ENCODE results near the gene ZACN.
A peak's percentile ranks its signal among the peaks of the same experiment; 100 is the strongest.

The ZACN gene

DNA sequence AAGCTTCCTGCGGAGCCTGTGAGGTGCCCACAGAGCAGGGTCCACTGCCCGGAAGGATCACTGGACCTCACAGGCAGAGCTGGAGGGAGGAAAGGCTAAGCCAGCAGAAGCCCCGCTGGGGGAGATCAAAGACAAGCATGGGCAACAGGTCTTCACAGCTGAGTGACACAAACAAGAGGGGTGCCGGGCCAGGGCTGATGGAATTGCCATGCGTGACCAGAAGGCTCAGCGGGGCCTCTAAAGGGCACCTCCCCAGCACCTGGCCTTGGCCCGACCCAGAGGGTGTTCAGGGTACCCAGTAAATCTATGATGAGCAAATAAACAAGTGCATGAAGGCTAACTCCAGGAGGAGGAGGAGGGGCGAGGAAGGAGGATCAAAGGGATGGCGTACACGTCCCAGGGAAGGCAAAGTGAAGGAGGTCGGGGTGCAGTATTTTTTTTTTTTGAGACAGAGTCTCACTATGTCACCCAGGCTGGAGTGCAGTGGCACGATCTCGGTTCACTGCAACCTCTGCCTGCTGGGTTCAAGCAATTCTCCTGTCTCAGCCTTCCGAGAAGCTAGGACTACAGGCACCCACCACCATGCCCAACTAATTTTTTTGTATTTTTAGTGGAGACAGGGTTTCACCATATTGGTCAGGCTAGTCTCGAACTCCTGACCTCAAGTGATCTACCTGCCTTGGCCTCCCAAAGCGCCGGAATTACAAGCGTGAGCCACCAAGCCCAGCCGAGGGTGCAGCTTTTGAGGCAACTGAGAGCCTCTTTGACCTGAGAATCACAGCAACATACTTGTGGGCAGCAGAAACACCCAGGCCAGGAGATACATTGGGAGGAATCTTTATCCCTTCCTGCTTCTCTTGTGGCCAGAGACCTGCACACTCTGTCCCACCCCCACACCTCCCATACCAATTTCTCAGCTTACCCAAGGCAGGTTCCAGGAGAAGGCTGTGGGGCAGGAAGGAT, 40.7 kb downstream of the ZACN start:
- DNase-seq (ENCODE audit: low spot score), result no peak
- TF ChIP-seq, protein P1, sequence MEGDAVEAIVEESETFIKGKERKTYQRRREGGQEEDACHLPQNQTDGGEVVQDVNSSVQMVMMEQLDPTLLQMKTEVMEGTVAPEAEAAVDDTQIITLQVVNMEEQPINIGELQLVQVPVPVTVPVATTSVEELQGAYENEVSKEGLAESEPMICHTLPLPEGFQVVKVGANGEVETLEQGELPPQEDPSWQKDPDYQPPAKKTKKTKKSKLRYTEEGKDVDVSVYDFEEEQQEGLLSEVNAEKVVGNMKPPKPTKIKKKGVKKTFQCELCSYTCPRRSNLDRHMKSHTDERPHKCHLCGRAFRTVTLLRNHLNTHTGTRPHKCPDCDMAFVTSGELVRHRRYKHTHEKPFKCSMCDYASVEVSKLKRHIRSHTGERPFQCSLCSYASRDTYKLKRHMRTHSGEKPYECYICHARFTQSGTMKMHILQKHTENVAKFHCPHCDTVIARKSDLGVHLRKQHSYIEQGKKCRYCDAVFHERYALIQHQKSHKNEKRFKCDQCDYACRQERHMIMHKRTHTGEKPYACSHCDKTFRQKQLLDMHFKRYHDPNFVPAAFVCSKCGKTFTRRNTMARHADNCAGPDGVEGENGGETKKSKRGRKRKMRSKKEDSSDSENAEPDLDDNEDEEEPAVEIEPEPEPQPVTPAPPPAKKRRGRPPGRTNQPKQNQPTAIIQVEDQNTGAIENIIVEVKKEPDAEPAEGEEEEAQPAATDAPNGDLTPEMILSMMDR (IDR thresholded peaks at IDR 0.05; ENCODE audit: extremely low read depth, missing control alignments), result no peak

GRCh38 chr17:76120658-76121008, 41.7 kb downstream of the ZACN start:
- TF ChIP-seq, protein P1 (IDR thresholded peaks at IDR 0.05; ENCODE audit: extremely low read depth, missing control alignments), result no peak
- DNase-seq (ENCODE audit: low spot score), result no peak

GRCh38 chr17:76121932-76122430, 43.0 kb downstream of the ZACN start:
- peak; percentile 73 for DNase-seq (ENCODE audit: low spot score)
- TF ChIP-seq, protein P1 (IDR thresholded peaks at IDR 0.05; ENCODE audit: extremely low read depth, missing control alignments), result no peak

GRCh38 chr17:76122431-76123190, 43.6 kb downstream of the ZACN start:
- TF ChIP-seq, protein P1 (IDR thresholded peaks at IDR 0.05; ENCODE audit: extremely low read depth, missing control alignments), result no peak
- peak; percentile 44 for DNase-seq (ENCODE audit: low spot score)

DNA sequence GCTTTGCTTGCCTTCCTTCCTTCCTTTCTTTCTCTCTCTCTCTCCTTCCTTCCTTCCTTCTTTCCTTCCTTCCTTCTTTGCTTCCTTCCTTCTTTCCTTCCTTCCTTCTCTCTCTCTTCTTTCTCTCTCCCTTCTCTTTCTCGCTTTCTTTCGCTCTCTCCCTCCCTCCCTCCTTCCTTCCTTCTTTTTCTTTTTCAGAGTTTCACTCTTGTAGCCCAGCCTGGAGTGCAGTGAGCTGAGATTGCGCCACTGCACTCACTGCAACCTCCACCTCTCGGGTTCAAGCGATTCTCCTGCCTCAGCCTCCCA, 44.2 kb downstream of the ZACN start:
- DNase-seq (ENCODE audit: low spot score), result no peak

DNA sequence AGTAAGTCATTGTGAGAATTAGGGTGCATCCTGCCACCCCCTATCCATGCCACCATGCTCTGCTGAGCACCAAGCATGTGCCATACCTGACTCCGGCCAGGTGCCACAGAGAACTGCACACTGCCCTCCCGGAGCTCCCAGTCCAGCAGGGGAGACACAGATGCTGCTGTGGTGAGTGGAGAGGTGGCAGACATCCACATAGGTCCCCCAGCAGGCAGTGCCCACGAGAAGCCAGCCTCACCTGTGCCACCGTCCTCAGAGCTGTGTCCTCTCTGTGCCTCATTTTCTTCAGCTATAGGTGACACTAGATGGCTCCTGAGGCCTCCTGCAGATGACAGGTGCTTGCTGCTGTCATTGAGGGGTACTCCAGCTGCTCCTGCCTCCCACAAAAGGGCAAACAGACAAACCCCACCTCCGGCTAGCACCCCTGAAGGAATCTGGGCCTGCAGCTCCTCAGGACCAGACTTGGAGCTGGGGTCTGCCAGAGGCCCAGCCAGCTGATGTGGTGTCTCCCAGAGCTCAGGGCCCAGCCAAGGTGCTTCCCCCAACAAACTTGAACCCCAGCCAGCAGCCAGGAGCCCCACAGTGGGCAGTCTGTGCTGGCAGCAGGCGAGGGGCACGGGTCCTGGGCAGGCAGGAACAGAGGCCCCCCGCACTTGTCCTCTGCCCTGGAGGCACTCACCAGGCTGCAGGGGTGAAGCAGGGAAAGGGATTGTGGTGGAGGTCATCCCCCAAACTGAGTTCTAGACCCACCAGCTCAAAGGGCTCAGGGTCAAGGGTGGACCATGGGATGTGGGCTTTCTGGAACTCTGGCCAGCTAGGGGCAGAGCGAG, 45.0 kb downstream of the ZACN start:
- TF ChIP-seq, protein P1 (IDR thresholded peaks at IDR 0.05; ENCODE audit: extremely low read depth, missing control alignments), result no peak
- peak; percentile 19 for DNase-seq (ENCODE audit: low spot score)

More for the DNA sequence above, 44.2 kb downstream of the ZACN start:
- TF ChIP-seq, protein P1 (IDR thresholded peaks at IDR 0.05; ENCODE audit: extremely low read depth, missing control alignments), result no peak
